ENCODE results near the gene ABCA7.

ABCA7 gene

DNA sequence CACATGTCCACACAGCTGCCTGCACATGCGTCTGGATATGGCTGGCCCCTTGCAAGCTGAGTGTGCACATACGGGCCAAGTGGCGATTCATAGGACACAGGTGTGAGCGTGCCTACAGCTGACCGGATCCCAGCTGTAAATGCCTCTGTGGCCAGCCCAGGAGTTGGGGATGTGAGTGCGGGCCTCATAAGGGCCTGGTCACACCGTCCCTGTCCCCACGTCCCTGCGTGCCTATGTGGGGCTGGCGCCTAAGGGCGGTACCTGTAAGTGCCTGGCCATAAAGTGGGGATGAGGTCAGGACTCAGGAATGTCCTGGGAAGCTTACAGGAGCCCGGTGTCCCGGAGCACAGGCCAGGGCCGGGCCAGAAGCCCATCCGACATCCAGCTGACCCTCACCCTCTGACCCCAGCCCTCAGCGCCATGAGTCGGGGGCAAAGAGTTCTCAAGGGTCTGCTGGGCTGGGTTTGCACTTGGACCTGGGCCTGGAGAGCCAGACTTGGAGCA is 25.8 kb downstream of the ABCA7 start:
- no peak for TF ChIP-seq CTCF (IDR thresholded peaks at IDR 0.05; ENCODE audit: control insufficient read depth, insufficient read depth, low read depth, low read length, missing control alignments)
- no peak overlapping the region for H3K4me3 ChIP-seq (ENCODE audit: control insufficient read depth, low read depth, low read length)

GRCh38 chr19:1066251-1066747 is 26.4 kb downstream of the ABCA7 start:
- no peak for TF ChIP-seq CTCF (IDR thresholded peaks at IDR 0.05; ENCODE audit: control insufficient read depth, insufficient read depth, low read depth, low read length, missing control alignments)
- no peak overlapping the region for H3K4me3 ChIP-seq (ENCODE audit: control insufficient read depth, low read depth, low read length)
- no peak for DNase-seq (ENCODE audit: low read depth)

More for the DNA sequence above, 25.8 kb downstream of the ABCA7 start:
- no peak for DNase-seq (ENCODE audit: low read depth)

DNA sequence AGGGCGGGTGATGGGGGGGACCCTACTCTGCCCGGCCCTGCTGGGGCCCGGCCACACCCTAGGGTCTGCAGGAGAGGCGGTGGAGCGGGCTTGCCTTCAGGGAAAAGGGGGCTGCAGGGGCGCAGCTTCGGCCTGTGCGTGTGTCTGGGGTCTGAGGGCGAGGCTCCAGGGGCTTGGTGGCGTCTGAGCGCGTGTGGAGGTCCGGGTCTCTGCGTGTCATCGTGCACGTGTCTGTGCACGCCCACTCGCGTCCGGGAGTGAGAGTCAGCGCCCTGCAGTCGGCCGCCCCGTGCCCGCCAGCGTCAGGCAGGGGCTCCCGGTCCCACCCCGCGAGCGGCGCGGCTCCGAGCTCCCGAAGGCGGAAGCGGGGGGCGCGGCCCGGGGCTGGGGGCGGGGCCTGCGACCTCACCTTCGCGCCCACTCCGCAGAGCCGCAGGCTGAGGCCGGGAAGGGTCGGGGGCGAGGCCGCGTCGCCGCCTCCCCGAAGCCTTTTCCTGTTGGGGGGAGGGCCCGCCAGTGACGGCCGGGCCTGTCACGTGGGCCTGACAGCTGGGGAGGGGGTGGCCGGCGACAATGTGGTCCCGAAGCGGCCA is 26.9 kb downstream of the ABCA7 start, which contains the start of gene ARHGAP45:
Gene ARHGAP45, plus strand, starts transcription at position 420 of the 593 bp plus-strand sequence. CDS start 239 bp downstream, outside the sequence.
- H3K4me3 ChIP-seq (ENCODE audit: control insufficient read depth, low read depth, low read length) = no peak within 1 kb of the TSS; the same call in 1 of the 2 replicates
- no peak for TF ChIP-seq CTCF (IDR thresholded peaks at IDR 0.05; ENCODE audit: control insufficient read depth, insufficient read depth, low read depth, low read length, missing control alignments)
- DNase-seq (ENCODE audit: low read depth) = no peak

- H3K4me3 ChIP-seq (ENCODE audit: control insufficient read depth, low read depth, low read length) = no peak overlapping the region; the same call in 1 of the 2 replicates
- no peak for TF ChIP-seq CTCF (IDR thresholded peaks at IDR 0.05; ENCODE audit: control insufficient read depth, insufficient read depth, low read depth, low read length, missing control alignments)
- no peak for DNase-seq (ENCODE audit: low read depth)
Measured at GRCh38 chr19:1067341-1067957, 27.5 kb downstream of the ABCA7 start.

DNA sequence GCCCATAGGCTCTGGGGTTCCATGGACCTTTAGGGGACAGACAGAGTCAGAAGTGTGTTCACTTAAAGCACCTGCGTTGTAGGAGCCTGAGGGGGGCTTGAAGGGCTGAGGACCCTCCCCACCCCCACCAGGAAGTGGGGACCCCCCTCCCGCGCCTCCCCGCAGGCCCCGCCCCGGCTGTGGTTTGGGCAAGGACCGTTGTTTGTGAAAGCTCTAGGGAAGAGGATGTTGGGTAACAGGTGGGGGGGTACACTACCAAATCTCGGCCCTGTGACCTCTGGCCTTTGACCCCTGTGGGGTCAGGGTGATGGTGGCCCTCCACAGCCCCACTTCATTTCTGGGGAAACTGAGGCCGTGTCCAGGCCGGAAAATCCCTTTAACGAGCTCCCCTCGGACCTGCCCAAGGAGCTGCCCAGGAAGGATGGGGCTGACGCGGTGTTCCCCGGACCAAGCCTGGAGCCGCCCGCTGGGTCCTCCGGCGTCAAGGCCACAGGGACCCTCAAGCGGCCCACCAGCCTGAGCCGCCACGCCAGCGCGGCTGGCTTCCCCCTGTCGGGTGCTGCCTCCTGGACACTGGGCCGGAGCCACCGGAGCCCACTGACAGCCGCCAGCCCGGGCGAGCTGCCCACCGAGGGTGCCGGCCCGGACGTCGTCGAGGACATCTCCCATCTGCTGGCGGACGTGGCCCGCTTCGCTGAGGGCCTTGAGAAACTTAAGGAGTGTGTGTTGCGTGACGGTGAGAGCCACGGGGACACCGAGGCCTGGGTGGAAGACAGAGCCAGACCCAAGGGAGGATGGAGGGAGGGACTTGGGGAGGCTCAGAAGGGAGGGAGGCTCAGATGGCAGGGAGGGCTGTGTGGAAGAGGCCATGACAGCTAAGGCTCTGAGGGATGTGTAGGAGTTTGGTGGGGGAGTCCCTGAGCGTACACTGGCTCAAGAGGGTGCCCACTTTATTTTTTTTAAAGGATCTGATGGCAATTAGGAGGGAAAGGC is 28.4 kb downstream of the ABCA7 start:
- no peak for TF ChIP-seq CTCF (IDR thresholded peaks at IDR 0.05; ENCODE audit: control insufficient read depth, insufficient read depth, low read depth, low read length, missing control alignments)
- H3K4me3 ChIP-seq (ENCODE audit: control insufficient read depth, low read depth, low read length) = no peak overlapping the region

More for the DNA sequence above, 28.4 kb downstream of the ABCA7 start:
- no peak for DNase-seq (ENCODE audit: low read depth)
